GM19239 (cell line): Measurements from ENCODE around the gene SGTA.
"Not testable (repeated sequence)": the region's sequence is repeated elsewhere in the genome, so short reads cannot be mapped to it uniquely, and the experiment has no call there.

Experiments used
- DNase-seq: peaks from one replicate; pipeline ENCODE4 v3.0.0; 2011; ENCODE audit warnings: low spot score; ENCODE audit not compliant: insufficient read length
- FAIRE-seq: peaks from 2 replicates; lab custom pipeline; 2011; peaks lifted over from hg19 to GRCh38; lab: Jason Lieb, UNC

Gene SGTA

GRCh38 chr19:2782936-2783780 is at the start of gene SGTA:
TSS of gene SGTA (minus strand) at chr19:2783273. CDS start at chr19:2769068, 14,205 bp downstream.
- peak; percentile 99 for FAIRE-seq
- DNase-seq, result peak; percentile 97

GRCh38 chr19:2827840-2828489 is 44.9 kb upstream of the SGTA start:
- no peak for DNase-seq
- no peak for FAIRE-seq

DNA sequence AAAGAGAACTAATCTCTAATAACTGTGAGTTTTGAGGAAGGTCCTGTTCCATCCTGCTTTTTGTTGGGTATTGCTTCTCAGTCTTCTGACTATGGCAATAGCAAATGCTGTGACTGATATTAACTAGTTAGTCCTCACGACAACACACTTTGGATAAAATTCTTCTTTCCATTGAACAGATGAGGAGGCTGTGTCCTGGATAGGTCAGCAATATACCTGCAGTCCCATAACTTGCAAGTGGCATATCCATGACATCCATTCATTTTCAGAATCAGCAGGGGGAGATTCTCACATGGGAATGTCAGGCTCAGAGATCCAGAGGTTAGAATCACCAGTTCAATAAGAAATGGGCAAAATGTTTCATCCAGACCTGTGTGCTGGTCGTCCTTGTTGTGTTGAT is 43.9 kb upstream of the SGTA start:
- no peak for FAIRE-seq
- DNase-seq, result no peak

DNA sequence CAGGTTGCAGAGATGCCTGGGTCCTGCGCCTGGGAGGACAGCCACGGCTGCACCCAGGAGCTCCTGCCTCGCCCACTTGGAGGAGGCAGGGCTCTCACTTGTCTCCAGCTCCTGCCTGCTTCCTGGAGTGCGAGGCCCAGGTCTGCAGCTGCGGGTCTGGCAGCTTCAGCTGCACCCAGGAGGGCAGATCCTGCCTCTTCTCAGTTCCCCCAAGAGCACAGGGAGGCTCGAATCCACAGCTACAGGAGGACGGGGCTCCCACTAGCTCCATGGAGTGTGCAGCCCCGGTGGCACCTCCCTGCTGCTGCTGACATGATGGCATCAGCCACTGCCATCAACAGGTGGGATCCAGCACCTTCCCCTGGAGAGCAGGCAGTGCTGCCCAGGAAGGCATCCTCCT is 41.1 kb upstream of the SGTA start:
- FAIRE-seq (no peak), DNase-seq (no peak)

DNA sequence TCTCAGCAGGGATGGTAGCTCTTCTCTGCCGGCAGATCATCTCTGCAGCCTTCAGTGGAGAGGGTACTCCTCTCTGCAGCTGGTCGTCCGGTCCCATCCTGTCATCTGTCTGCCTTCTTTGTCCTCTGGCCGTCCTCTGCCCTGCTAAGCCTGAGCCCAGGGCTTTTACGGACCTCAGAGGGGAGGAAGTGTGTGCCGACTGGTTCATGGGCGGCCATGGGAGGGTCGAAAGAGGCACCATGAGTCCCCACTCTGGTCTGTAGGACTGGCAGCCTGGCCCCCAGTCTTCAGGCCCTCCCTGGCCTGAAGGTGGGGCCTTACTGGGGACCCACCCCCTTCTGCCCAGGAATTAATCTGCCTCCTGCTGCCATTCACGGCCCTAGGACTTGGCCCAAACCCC is 40.6 kb upstream of the SGTA start:
- no peak for FAIRE-seq
- DNase-seq, result no peak

GRCh38 chr19:2822846-2823245 is 39.8 kb upstream of the SGTA start:
- FAIRE-seq (no peak), DNase-seq (no peak)

DNA sequence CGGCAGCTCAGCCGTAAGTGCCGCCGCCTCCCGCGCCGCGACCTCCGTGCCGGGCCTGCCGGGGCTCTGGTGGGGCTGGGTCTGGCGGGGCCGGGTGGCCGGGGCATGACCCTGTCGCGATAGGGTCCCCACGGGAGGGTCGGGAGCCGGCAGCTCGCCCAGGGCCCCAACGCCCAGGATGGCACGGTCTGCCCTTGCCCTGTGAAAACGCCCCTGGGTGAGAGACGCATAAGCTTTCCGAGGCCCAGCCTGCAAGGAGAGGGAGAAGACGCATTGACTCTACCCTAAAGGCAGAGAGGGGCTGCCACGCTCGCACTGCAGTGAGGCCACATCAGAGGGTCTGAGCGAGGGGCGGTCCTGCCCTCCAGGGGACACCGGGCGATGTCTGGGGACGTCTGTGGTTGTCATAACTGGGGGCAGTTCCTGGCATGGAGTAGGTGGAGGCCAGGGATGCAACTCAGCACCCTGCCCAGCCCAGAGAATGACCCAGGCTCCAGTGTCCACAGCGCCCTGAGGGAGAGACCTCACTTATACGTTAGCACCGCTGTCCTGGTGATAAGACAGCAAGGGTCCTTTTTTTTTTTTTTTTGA is 37.1 kb upstream of the SGTA start:
- FAIRE-seq, result no peak
- DNase-seq, result peak; percentile 21

DNA sequence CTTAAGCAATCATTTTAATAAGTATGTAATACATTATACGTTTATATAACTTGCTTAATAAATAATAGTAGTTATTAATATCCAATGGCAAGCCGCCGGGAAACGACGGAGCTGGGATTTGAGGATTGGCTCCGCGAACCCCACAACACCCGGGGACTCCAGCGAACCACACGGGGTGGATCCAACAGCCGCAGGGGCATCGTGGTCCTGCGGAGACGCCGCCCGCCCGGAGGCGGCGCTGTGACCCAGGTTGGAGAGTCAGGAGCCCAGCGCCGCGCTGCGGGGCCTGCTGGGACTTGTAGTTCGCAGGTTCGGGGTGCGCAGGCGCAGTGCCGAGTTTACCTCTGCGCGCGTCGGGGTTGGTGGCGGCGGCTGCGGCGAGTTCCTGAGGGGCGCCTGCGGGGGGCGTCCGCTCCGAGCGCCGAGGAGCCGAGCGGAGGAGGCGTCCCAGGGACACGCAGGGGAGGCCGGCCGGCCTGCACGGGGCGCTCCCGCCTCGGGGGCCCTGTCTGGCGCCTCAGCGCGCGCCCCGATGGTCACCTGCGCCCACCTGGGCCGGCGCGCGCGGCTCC is 36.6 kb upstream of the SGTA start, which contains the start of gene ZNF554:
TSS of gene ZNF554 (plus strand) at position 329 of the 572 bp plus-strand sequence. CDS start at position 533, 204 bp downstream.
- FAIRE-seq (peak; percentile 88), DNase-seq (peak; percentile 97)

GRCh38 chr19:2817237-2817829 is 34.3 kb upstream of the SGTA start:
- DNase-seq, FAIRE-seq: not testable (repeated sequence)

GRCh38 chr19:2816641-2817040 is 33.6 kb upstream of the SGTA start:
- no peak for FAIRE-seq

GRCh38 chr19:2815923-2816322 is 32.9 kb upstream of the SGTA start:
- no peak for DNase-seq
- FAIRE-seq, result no peak

More at GRCh38 chr19:2816641-2817040, 33.6 kb upstream of the SGTA start:
- DNase-seq, result no peak

- FAIRE-seq, result no peak
- DNase-seq, result no peak
Measured at GRCh38 chr19:2815191-2815614, 32.1 kb upstream of the SGTA start.

GRCh38 chr19:2814426-2814825 is 31.4 kb upstream of the SGTA start:
- FAIRE-seq, result no peak
- no peak for DNase-seq

DNA sequence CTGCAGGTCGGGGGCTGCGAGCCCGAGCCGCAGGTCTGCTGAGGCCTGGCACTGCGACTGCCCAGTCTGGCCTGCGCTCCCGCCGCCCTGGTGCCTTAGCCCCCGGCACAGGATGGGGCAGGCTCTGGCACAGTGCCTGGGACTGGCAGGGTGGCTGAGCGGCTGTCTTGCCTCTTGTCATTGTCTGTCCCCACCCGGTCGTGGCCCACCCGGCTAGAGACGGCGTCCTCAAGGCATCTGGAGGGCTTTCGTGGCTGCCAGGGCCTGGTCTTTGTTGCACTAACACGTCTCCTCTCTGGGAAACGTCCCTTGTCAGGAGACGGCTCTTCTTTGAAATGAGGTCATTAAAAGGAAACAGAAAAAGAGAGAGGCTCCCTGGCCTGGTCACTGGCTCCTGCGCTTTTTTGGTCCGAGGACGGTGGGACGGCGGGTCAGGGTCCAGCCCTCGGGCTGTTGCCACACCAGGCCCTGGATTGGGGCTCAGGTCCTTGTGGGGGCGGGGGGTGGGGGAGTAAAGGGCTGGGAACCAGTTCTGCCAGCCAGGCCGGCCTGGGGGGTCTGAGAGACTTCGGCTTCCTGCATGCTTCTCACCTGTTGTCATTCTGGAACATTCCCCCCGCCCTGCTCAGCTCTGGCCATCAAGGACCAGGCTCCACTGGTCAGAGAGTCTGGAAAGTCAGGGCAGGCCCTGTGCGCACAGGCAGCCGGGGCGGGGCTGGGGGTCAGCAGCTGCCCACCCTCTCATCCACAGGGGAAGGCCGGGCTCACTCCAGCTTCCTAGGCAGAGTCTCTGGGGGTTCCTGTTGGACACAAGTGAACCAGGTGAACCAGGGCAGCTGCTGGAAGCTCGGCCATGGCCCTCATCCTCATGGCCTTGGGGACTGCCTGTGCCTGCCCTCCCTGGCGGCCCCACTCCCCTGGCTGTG is 30.4 kb upstream of the SGTA start:
- no peak for FAIRE-seq
- DNase-seq, result no peak

- no peak for DNase-seq
- FAIRE-seq, result no peak
Measured at GRCh38 chr19:2812414-2813234, 29.6 kb upstream of the SGTA start.

DNA sequence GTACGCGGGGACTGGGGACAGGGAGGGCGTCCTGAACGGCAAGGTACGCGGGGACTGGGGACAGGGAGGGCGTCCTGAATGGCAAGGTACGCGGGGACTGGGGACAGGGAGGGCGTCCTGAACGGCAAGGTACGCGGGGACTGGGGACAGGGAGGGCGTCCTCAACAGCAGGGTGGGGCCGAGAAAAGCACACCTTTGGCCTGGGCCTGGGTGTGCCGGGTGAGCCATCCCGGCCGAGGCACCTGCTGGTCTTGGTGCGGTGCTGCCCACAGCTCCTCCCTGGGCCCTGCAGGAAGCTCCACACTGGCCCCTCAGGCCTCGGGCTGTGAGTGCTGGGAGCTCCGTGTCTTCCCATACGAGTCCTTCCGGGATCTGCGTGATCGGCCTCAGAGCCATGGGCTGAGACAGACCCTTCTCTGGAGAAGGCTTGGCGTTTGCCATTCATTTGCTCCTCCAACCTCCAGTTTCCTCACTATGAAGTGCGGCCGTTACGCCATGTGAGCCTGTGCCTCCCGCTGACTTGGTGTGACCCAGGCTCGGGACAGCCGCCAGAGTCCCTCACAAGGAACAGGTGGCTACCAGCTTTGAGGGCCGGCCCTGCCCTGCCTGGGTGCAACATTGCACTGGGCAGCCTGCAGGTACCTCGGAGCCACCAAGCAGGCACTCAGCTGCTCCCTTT is 28.8 kb upstream of the SGTA start:
- DNase-seq (no peak), FAIRE-seq (no peak)

DNA sequence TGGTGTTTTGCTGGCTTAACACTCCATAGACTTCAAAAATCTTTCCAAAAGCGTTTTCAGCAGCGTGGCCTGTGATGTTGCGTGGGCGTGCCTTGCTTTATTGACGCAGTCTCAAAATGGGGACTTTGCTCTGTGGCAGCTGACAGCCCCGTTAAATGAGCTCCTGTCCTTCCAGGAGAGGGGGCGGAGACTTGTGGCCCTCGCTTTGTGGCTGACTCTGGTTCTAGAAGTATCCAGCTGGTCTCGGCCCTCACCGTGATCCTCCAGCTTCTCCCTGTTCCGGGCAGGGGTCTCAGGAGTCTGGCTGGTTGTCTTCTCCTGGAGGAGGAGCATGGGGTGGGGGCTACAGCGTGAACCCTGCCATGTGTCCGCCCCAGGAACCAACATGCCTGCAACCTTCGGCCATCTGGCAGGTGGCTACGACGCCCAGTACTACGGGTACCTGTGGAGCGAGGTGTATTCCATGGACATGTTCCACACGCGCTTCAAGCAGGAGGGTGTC is 28.2 kb upstream of the SGTA start:
- FAIRE-seq (no peak), DNase-seq (no peak)
